D341Med (cell line): ENCODE data around the gene DGKH.
A peak's percentile ranks its signal among the peaks of the same experiment; 100 is the strongest.
"Not testable (repeated sequence)": the region's sequence is repeated elsewhere in the genome, so short reads cannot be mapped to it uniquely, and the experiment has no call there.

Experiments
- DNase-seq: peaks from one replicate; pipeline ENCODE4 v3.0.0; 2012; ENCODE audit warnings: low spot score

Gene DGKH

DNA sequence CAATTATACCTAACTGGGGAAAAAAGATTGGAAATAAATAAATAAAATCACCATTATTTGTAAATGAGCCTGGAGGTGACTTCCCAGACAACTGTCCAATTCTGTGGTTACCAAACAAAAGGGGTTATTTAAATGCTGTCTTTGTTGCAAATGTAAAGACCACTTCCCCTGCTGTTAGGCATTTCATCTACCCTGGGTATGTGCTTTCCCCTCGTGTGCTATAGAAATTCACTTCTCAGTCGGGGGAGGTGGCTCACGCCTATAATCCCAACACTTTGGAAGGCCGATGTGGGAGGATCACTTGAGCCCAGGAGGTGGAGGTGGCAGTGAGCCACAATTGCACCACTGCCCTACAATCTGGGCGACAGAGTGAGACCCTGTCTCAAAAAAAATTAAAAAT, 121.6 kb downstream of the DGKH start:
- DNase-seq = no peak

GRCh38 chr13:42173789-42174343, 125.4 kb downstream of the DGKH start:
- DNase-seq = no peak

DNA sequence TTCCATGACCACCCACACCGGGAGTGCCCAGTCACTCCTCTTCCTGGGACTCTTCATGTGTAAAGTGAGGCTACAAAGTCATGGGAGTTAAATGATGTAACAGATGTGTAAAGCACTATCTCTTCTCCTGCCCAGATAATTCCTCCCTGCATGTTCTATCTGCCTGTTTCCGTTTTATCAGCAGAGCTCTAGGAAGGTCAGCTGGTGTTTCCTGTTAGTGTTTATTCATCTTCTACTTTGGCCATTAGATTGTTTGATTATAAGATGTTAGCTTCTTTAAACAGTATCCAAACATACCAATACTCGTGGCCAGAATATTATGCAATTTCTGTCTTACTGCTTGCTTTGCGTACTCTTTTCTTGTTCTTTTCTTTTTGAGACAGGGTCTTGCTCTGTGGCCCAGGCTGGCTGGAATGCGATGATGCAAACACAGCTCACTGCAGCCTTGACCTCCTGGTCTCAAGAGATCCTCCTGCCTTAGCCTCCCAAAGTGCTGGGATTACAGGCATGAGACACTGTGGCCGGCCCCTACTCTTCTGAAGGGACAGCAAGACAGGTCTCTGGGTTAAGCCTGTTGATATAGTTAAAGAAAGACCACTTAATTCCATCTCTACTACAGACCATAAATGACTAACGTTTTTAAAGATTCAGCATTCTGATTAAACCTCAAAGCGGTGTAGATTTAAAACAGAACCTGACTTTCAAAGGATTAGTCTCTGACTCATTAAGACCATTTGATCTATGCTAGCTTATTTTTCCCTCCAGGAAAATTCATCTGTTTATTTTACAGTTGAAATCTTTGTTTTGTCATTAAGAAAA, 126.1 kb downstream of the DGKH start:
- DNase-seq = no peak

- DNase-seq = no peak
Measured at GRCh38 chr13:42176294-42176693, 127.8 kb downstream of the DGKH start.

- no peak for DNase-seq
Measured at GRCh38 chr13:42177189-42177588, 128.7 kb downstream of the DGKH start.

DNA sequence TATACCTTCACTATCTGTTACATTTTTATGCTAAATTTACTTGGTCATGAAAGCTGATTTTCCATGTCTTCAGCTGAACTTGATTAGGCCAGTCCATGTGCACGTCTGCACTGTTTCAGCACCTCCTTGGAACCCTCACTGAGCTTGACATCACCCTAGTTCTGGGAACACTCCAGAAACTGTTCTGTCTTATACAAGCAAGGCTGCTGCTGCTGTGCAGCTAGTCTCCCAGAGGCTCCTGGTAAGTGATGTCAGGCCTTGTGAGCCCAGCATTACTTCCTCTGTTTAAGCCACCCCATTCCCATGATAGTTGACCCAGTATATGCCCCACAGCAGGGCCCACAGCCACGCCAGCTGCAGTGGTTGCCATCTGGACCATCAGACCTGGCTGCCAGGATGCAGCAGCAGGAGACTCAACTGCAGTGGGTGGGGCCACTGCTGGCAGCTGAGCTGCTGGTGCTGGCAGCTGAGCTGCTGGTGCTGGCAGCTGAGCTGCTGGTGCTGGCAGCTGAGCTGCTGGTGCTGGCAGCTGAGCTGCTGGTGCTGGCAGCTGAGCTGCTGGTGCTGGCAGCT, 133.0 kb downstream of the DGKH start:
- peak; percentile 20 for DNase-seq

DNA sequence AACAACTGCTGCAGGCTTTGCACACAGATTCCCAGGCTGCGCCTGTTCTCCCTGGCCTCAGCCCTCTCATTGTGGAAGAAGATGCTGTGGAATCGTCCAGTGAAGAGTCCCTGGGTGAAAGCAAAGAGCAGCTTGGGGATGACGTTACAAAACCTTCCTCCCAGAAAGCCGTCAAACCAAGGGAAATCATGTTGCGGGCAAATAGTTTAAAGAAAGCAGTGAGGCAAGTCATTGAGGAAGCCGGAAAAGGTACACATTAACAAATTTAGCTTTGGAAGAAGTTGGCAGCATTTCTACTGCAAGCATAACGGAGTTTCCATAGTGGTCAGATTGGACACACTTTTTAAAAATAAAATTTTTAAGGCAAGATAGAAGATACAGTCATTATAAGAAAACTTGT, 140.6 kb downstream of the DGKH start:
- no peak for DNase-seq

- no peak for DNase-seq
Measured at GRCh38 chr13:42190529-42190928, 142.1 kb downstream of the DGKH start.

DNA sequence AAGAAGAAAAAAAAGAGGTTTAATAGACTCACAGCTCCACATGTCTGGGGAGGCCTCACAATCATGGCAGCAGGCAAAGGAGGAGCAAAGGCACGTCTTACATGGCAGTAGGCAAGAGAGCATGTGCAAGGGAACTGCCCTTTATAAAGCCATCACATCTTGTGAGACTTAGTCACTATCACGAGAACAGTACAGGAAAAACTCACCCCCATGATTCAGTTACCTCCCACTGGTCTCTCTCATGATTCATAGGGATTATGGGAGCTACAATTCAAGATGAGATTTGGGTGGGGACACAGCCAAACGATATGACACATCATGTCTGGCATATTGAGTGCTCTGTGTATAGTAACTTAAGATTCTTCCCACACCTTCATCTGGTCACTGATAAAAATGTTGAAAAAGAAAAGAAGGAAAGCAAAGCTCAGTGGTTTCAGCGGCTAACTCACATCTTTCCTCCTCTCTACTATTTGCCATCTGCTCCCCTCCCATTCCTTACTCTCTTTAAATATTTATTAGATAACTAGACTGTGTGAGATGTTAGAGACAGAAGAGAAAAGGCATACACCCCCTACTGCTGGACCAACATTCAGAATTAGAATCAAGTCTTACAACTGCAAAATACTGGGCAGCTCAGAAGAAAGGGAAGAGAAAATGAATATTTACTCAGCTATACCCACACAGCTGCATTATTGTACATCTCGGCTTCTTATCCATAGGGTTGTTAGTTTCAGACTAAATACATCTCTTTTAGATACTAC, 163.4 kb downstream of the DGKH start:
- no peak for DNase-seq

GRCh38 chr13:42214446-42214845, 166.0 kb downstream of the DGKH start:
- no peak for DNase-seq

DNA sequence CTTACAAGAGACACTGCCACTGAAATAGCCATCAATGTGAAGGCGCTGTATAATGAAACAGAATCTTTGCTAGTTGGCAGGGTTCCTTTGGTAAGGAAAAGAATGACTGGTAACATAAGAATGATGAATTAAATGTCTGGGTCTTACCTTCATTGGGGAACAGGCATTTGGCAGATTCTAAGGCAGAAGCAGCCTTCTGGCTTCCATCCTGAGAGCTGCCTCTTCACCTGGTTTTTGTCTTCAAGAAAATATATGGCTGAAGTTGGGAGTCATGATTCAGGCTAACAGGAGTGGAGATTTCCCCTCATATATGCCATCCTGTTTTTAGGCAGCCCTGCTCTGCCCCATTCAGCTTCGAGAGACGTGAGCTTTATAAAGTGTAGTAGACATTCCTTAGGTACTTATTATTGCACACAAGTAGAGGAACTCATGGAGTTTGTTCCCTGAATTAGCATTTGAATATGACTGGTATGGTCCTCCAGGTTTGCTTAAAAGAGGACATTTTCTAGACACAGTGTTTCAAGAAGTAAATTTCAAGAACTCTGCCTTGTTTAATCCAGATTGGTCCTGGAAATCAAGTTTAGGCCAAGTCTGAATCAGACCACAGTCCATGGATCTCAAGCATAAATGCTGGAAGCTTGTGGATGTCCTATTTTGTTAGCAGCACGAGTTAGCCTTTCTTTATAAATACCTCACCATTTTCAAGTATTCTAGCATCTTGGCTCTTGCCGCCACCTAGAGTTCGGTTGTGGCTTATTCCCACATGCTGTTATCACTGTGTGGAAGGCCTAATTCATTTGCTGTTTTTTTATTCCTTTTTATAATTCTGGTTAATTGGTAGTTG, 167.4 kb downstream of the DGKH start:
- peak; percentile 46 for DNase-seq

GRCh38 chr13:42216422-42216735, 167.9 kb downstream of the DGKH start:
- no peak for DNase-seq

- no peak for DNase-seq
Measured at GRCh38 chr13:42218576-42218975, 170.1 kb downstream of the DGKH start.

GRCh38 chr13:42219051-42219450, 170.6 kb downstream of the DGKH start:
- DNase-seq = no peak

GRCh38 chr13:42219876-42220275, 171.4 kb downstream of the DGKH start:
- no peak for DNase-seq

- DNase-seq = no peak
Measured at GRCh38 chr13:42221121-42221765, 172.8 kb downstream of the DGKH start.

DNA sequence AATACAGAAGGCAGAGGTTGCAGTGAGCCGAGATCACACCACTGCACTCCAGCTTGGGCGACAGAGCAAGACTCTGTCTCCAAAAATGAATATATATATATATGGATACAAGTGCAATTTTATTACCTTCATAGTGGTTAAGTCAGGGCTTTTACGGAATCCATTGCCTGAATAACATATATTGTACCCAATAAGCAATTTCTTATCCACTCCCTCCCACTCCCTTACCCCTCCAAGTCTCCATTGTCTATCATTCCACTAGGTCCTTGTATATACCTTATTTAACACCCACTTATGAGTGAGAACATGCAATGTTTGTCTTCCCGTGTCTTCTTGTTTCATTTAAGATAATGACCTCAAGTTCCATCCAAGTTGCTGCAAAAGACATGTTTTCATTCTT, 175.2 kb downstream of the DGKH start:
- no peak for DNase-seq

- no peak for DNase-seq
Measured at GRCh38 chr13:42225051-42225450, 176.6 kb downstream of the DGKH start.

GRCh38 chr13:42226759-42227158, 178.3 kb downstream of the DGKH start:
- DNase-seq = not testable (repeated sequence)

- DNase-seq = no peak
Measured at GRCh38 chr13:42228527-42228926, 180.1 kb downstream of the DGKH start.

- DNase-seq = no peak
Measured at GRCh38 chr13:42229287-42229686, 180.8 kb downstream of the DGKH start.

GRCh38 chr13:42232671-42233070, 184.2 kb downstream of the DGKH start:
- no peak for DNase-seq
